Kidney epithelial cell (primary cell): ENCODE data around the gene NHERF2. TPM values are rescaled to one million over a fixed set of nuclear protein-coding genes. Genes with fewer than 3 reads are reported as not detected.

Experiments
- DNase-seq: peaks from one replicate; pipeline ENCODE4 v3.0.0-alpha.2; 2010; ENCODE audit warnings: low read depth
- H3K27me3 ChIP-seq: 2 replicates; pipeline ENCODE4 v1.6.0; 2011; ENCODE audit warnings: low read length; ENCODE audit not compliant: control insufficient read depth, insufficient read depth
- H3K36me3 ChIP-seq: 2 replicates; pipeline ENCODE4 v1.5.1; 2011; ENCODE audit warnings: low read length; ENCODE audit not compliant: control insufficient read depth, insufficient read depth
- H3K4me3 ChIP-seq: 2 replicates; pipeline ENCODE4 v1.5.1; 2011; ENCODE audit warnings: low read depth, mild to moderate bottlenecking, control low read depth, low read length
- CTCF ChIP-seq: IDR thresholded peaks from 2 replicates; pipeline ENCODE4 v1.5.1; 2011; ENCODE audit warnings: mild to moderate bottlenecking, moderate library complexity, low read length, control low read depth, inconsistent platforms; ENCODE audit not compliant: insufficient read depth, poor library complexity, severe bottlenecking
- total RNA-seq: library from RNA; depleted of rRNA; stranded (reverse); fragments of >200 nt; gene quantifications from 2 replicates; pipeline ENCODE4 v1.2.3, GENCODE V29; 2015

NHERF2 gene
- total RNA-seq, 1 donor from 2014 or later = 27.5 TPM

GRCh38 chr16:1999866-2000514 lies 26.7 kb upstream of the NHERF2 start:
- no peak for DNase-seq
- Histone ChIP-seq H3K4me3 (no peak overlapping the region), H3K27me3 (no peaks in the 10 kb centered on the region), H3K36me3 (peaks cover 2% of the 10 kb centered on the region)
- no peak for TF ChIP-seq CTCF

GRCh38 chr16:2001035-2001434 lies 25.7 kb upstream of the NHERF2 start:
- H3K36me3 ChIP-seq = peaks cover 3% of the 10 kb centered on the region
- H3K4me3 ChIP-seq = no peak overlapping the region
- no peak for TF ChIP-seq CTCF
- no peaks in the 10 kb centered on the region for H3K27me3 ChIP-seq
- no peak for DNase-seq

GRCh38 chr16:2001456-2002355 lies 25.0 kb upstream of the NHERF2 start:
- Histone ChIP-seq H3K27me3 (no peaks in the 10 kb centered on the region), H3K4me3 (no peak overlapping the region), H3K36me3 (peaks cover 3% of the 10 kb centered on the region)
- no peak for DNase-seq
- TF ChIP-seq CTCF = no peak

GRCh38 chr16:2002406-2003230 lies 24.1 kb upstream of the NHERF2 start:
- Histone ChIP-seq H3K27me3 (no peaks in the 10 kb centered on the region), H3K4me3 (no peak overlapping the region), H3K36me3 (peaks cover 3% of the 10 kb centered on the region)
- TF ChIP-seq CTCF = no peak
- DNase-seq = no peak

GRCh38 chr16:2003231-2003826 lies 23.4 kb upstream of the NHERF2 start:
- Histone ChIP-seq H3K4me3 (no peak overlapping the region), H3K27me3 (no peaks in the 10 kb centered on the region), H3K36me3 (peaks cover 3% of the 10 kb centered on the region)
- TF ChIP-seq CTCF = no peak
- no peak for DNase-seq
